Fibroblast of gingiva (primary cell): ENCODE measurements around the gene S100A16.
A peak's percentile ranks its signal among the peaks of the same experiment; 100 is the strongest.

ENCODE experiments used
- DNase-seq: peaks from one replicate; pipeline ENCODE4 v3.0.0-alpha.2; 2011; ENCODE audit warnings: low read depth

The S100A16 gene

GRCh38 chr1:153636312-153636711 is 23.4 kb upstream of the S100A16 start:
- no peak for DNase-seq

- DNase-seq, result no peak
These were observed 22.9 kb upstream of the S100A16 start for GRCh38 chr1:153635872-153636271.

GRCh38 chr1:153633754-153634665 is 21.1 kb upstream of the S100A16 start, which contains the start of gene CHTOP:
CHTOP (plus strand) TSS chr1:153634066; CDS start chr1:153636589, 2,523 bp downstream.
- DNase-seq, result peak; percentile 98

- no peak for DNase-seq
These were observed 20.3 kb upstream of the S100A16 start for GRCh38 chr1:153633161-153633753.

- no peak for DNase-seq
These were observed 18.4 kb upstream of the S100A16 start for GRCh38 chr1:153631047-153632022.

GRCh38 chr1:153630384-153630783 is 17.4 kb upstream of the S100A16 start:
- DNase-seq, result no peak

- DNase-seq, result no peak
These were observed 17.0 kb upstream of the S100A16 start for GRCh38 chr1:153629971-153630370.

- DNase-seq, result no peak
These were observed 16.4 kb upstream of the S100A16 start for GRCh38 chr1:153629343-153629665.

GRCh38 chr1:153628638-153629342 is 15.9 kb upstream of the S100A16 start:
- no peak for DNase-seq

GRCh38 chr1:153627715-153628626 is 15.0 kb upstream of the S100A16 start, which contains the start of gene S100A1:
S100A1 (plus strand) TSS chr1:153628434; CDS start chr1:153630522, 2,088 bp downstream.
- no peak for DNase-seq

- peak; percentile 89 for DNase-seq
These were observed 14.2 kb upstream of the S100A16 start, which contains the start of gene S100A13 for GRCh38 chr1:153626904-153627714. S100A13 (minus strand) TSS chr1:153627505; CDS start chr1:153626472, 1,033 bp downstream.

- DNase-seq, result no peak
These were observed 13.6 kb upstream of the S100A16 start for GRCh38 chr1:153626477-153626903.

GRCh38 chr1:153624965-153625611 is 12.2 kb upstream of the S100A16 start:
- DNase-seq, result no peak

- no peak for DNase-seq
These were observed 10.2 kb upstream of the S100A16 start for GRCh38 chr1:153623101-153623500.

- DNase-seq, result no peak
These were observed 6.2 kb upstream of the S100A16 start for GRCh38 chr1:153619171-153619570.

GRCh38 chr1:153617663-153618062 is 4.7 kb upstream of the S100A16 start:
- peak; percentile 53 for DNase-seq

- DNase-seq, result no peak
These were observed 4.0 kb upstream of the S100A16 start for GRCh38 chr1:153616917-153617311.

GRCh38 chr1:153616144-153616916 is 3.4 kb upstream of the S100A16 start, which contains the start of gene S100A14:
S100A14 (minus strand) TSS chr1:153616325; CDS start chr1:153615858, 467 bp downstream.
- DNase-seq, result no peak
